HK-2 (cell line): ENCODE measurements around the gene GPC5.
"Not testable (repeated sequence)": the region's sequence is repeated elsewhere in the genome, so short reads cannot be mapped to it uniquely, and the experiment has no call there.

Experiments
- DNase-seq: peaks from one replicate; pipeline ENCODE4 v3.0.0-alpha.2; 2018; ENCODE audit not compliant: unreplicated experiment

The GPC5 gene

DNA sequence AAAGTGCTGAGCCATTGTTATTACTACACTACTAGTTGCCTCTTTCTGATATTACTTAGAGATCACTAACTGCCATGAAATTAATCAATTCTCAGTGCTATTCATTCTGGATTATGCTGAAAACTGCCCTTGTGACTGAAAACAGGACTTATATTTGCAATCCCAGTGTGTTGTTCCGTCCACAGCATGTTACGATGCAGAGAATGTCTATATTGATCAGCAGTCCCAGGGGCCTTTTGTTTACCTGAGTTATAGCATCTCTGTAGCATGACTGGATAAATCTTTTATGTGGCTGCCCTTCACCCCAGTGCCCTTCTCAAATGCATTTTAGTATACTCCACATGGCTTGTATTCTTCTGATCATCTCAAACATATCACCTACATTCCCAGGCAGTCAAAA, 251.0 kb downstream of the GPC5 start:
- no peak for DNase-seq

DNA sequence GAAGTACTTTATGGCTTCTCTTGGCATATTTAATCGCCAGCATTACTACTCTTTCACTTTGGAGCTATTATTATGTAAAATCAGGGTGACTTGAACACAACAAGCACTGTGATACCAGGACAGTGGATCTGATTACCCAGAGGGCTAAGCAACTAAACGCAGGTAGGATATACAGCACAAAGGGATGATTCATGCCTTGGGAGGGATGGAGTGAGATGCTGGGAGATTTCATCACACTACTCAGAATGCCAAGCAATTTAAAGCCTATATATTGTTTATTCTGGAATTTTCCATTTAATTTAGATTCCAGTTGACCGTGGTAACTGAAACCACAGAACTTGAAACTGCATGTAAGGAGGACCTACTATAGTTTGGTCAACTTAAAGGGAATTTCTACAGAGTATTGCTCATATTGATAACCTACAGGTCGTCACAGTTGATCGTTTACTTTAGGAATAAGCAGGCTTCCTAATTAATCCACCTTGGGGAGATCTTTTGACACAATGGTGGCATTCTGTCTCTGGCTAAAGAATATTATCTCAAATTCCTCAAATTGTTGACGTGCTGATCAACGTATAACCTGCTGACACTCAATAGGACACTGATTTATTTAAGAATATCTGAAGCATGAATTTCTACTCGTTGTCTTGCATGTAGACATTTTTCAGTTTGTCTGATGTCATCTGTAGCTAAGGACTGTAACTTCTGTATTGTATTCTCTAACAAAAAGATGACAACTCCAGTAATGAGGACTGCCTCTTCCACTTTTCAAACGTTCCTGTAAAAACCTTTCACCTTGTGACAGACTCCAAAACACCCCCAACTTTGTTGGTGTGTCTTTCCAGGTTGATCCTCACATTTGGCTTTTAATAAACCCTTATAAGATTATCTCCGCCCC, 254.2 kb downstream of the GPC5 start:
- no peak for DNase-seq

GRCh38 chr13:91655731-91656130, 257.3 kb downstream of the GPC5 start:
- no peak for DNase-seq

DNA sequence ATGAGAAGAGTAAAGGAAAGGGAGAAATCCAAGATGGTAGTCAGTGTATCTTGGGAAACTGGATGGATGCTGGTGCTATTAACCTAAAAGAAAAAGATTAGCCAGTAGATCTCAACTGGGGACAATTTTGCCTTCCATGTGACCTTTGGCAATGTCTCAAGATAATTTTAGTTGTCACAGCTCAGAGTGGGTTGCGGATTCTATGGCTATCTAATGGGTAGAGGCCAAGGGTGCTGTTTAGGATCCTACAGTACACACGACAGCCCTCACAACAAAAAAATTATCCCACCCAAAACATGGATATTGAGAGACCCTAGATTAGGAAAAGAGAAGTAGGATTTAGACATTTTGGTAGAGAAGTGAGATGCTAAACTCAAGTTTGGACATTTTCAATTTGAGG, 258.9 kb downstream of the GPC5 start:
- no peak for DNase-seq

GRCh38 chr13:91659256-91660075, 261.0 kb downstream of the GPC5 start:
- DNase-seq: no peak

DNA sequence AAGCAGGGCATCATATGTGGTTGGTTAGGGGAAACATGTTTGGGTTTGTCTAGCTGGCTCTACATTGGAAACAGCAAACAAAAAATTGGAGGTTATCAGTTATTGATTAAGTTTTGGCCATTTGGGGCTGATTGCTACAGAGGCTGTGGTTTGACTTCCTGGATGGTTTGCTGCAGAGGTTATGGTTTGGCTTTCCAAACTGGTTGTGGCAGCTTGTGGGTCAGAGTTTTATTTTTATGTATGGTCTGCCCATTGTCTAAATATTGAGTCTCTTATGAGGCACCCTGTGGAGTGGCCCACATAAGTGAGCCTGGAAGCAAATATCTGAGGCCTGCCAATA, 261.6 kb downstream of the GPC5 start:
- DNase-seq: no peak

GRCh38 chr13:91661692-91662490, 263.5 kb downstream of the GPC5 start:
- DNase-seq: no peak

- DNase-seq: no peak
Measured at GRCh38 chr13:91664039-91664438, 265.6 kb downstream of the GPC5 start.

GRCh38 chr13:91667486-91667885, 269.1 kb downstream of the GPC5 start:
- no peak for DNase-seq

DNA sequence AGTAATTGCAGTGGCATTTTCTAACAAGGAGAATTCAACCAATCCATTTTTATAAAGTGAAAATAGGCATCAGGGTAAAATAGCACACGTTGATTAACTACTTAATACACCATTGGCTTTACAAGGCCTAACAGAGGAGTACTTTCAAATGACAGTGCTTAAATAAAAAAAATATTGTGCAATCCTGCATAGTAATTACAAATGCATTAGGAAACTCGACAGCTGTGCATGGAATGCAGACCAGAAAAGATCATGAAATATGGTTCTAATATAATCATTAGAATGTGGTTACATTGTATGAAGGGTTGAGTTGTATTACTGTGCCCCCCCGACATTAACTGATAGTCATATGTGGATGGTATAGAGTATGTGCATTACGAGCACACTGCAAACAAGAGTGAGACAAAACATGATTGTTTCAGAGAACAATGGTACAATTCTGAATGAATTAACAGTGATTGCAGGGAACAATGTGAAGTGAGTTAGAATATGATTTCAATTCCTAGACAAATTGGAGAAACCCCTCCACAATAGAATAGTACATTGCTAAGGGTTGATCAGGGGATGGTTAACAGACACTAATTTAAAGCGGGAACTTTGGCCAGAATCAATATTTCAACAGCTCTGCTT, 270.6 kb downstream of the GPC5 start:
- DNase-seq: no peak

GRCh38 chr13:91674347-91674746, 275.9 kb downstream of the GPC5 start:
- not testable (repeated sequence) for DNase-seq

DNA sequence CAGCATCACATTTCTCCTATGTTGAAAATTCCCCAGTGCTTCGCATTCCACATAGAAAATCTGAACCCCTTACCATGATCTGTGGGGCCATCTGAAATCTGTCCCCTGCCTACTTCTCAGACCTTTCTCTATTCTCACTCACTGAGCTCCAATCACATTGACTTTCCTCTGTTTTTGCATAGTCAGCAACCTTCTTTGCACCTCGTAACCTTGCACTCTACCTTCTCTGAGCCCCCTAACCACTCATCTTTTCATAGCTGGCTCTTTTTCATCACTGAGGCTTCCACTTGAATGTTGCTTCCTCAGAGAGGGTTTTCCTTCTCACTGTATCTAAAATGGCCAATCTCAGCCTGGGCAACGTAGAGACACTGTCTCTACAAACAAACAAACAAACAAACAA, 286.3 kb downstream of the GPC5 start:
- no peak for DNase-seq

- DNase-seq: no peak
Measured at GRCh38 chr13:91690944-91691343, 292.5 kb downstream of the GPC5 start.

DNA sequence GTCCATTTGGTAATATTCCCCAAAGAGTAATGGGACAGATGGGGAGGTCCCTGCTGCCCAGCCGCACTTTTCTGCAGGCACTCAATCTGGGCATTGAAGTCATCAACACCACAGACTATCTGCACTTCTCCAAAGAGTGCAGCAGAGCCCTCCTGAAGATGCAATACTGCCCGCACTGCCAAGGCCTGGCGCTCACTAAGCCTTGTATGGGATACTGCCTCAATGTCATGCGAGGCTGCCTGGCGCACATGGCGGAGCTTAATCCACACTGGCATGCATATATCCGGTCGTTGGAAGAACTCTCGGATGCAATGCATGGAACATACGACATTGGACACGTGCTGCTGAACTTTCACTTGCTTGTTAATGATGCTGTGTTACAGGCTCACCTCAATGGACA, 295.0 kb downstream of the GPC5 start:
- DNase-seq: no peak

- DNase-seq: no peak
Measured at GRCh38 chr13:91698308-91698707, 299.9 kb downstream of the GPC5 start.

- DNase-seq: no peak
Measured at GRCh38 chr13:91698767-91699166, 300.3 kb downstream of the GPC5 start.

DNA sequence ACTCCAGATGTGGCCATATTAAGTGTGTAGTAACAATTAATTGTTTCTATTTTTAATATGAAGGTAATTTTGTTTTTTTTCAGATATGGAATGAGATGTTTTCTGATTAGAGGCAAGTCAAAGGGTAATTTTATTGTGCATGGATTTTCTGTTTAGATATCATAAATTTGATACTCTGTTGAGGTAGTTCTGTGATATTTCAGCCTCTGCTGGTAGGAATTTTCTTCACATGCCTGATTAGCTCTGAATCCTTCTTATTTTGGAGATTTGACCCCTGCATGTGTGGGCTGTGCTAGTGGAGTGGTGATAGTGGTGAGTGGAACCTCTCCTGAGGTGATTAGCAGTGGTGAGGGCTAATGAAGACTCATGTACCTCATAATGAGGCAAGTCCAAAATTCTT, 301.4 kb downstream of the GPC5 start:
- DNase-seq: no peak

GRCh38 chr13:91701975-91702374, 303.6 kb downstream of the GPC5 start:
- no peak for DNase-seq

GRCh38 chr13:91702411-91702810, 304.0 kb downstream of the GPC5 start:
- no peak for DNase-seq

DNA sequence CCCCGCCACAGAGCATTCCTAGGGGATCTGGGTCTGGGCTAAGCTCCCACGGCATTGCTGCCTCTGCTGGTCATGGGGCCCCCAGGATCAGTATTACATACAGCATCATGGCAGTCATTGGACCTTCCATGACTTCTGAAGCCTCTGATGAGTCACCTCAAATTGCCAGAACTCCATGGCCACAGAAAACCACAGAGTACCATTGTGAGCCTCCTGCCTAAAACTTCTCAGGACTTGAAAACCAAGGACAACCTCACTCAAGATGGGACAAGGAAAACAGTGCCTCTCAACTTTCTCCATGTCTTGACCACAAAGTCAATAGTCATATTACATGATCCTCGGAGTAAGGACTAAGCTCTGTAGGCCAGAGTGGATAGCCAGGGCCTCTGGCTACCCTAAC, 306.0 kb downstream of the GPC5 start:
- no peak for DNase-seq

DNA sequence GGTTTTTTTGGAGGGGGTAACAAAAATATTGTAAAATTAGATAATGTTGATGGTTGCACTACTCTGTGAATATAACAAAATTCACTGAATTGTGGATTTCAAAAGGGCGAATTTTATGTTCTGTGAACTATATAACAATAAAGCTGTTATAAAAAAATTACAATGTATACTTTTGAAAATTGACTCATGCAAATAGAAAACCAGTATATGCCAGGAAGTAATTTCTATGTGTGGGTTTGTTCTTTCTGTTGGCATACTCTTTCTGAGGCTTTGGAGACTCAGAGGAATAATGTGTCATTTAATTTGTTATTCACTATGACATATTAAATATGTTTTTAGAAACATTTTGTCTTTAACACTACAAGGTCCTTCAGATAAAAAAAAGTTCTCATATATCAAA, 310.1 kb downstream of the GPC5 start:
- DNase-seq: no peak

DNA sequence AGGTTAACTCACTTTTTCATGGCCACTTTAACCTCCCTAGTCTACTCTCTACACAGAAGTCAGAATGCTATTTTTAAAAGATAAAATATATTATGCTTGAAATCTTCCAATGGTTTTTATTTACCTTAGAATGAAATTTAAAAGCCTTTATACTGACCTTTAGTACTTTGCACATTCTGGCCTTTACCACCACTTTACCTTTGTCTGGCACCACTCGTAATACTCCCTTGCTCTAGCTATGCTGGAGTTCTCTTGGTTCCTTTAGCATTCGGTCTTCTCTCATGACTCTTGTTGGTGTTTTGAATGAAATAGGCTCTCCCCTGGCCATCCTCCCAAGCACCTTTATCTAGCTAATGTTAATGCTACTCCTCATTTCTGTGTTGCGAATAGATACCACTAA, 310.8 kb downstream of the GPC5 start:
- DNase-seq: no peak
